Activated B cell treated with CpG ODN at 0.5 μM for 24 hours (primary cell): ENCODE results near the gene MAP1B. TPM values are rescaled to one million over a fixed set of nuclear protein-coding genes. Genes with fewer than 3 reads are reported as not detected.

Experiments used
- ATAC-seq: fragments of 200-7000 bp; cut with Tn5 transposase; one replicate; pipeline ENCODE4 v1.10.0; 2021; ENCODE audit warnings: low read depth, mild to moderate bottlenecking, moderate library complexity
- CTCF ChIA-PET: fragments of 350-600 bp; sonication (Branson Sonifier 250); formaldehyde crosslinking; loops from one replicate; lab custom pipeline; 2021; ENCODE audit warnings: antibody characterized with exemption; lab: Charles Lee
- POLR2A ChIA-PET: fragments of 350-600 bp; sonication (Branson Sonifier 250); formaldehyde crosslinking; loops from one replicate; lab custom pipeline; 2021; ENCODE audit warnings: antibody characterized with exemption; lab: Charles Lee
- DNase-seq: peaks from one replicate; pipeline ENCODE4 v3.0.0; 2022
- H3K27ac Mint-ChIP-seq: one replicate; pipeline ENCODE4 v1.8.0; 2020; ENCODE audit warnings: mixed read lengths
- H3K27me3 Mint-ChIP-seq: one replicate; pipeline ENCODE4 v1.8.0; 2021; ENCODE audit warnings: mixed read lengths
- H3K36me3 Mint-ChIP-seq: one replicate; pipeline ENCODE4 v1.8.0; 2021; ENCODE audit warnings: low read depth, mixed read lengths
- H3K4me1 Mint-ChIP-seq: one replicate; pipeline ENCODE4 v1.8.0; 2021; ENCODE audit warnings: mixed read lengths
- H3K4me3 Mint-ChIP-seq: one replicate; pipeline ENCODE4 v1.8.0; 2020; ENCODE audit warnings: mild to moderate bottlenecking, mixed read lengths
- H3K9me3 Mint-ChIP-seq: one replicate; pipeline ENCODE4 v1.8.0; 2020; ENCODE audit warnings: mixed read lengths
- intact Hi-C: fragments of 100-400 bp; cut with micrococcal nuclease; formaldehyde crosslinking; loops from one replicate; pipeline ENCODE4 v1.15.1; 2024
- total RNA-seq: library from RNA; stranded (reverse); gene quantifications from 2 replicates; pipeline ENCODE4 v1.2.3, GENCODE V29; 2022
- TF ChIP-seq, protein P1 (sequence below): fragments of 200-600 bp; IDR thresholded peaks from one replicate; pipeline ENCODE4 v1.8.0; 2022; ENCODE audit warnings: antibody characterized with exemption, mild to moderate bottlenecking

The MAP1B gene
- total RNA-seq, 1 donor from 2014 or later, result 0.09 TPM

DNA sequence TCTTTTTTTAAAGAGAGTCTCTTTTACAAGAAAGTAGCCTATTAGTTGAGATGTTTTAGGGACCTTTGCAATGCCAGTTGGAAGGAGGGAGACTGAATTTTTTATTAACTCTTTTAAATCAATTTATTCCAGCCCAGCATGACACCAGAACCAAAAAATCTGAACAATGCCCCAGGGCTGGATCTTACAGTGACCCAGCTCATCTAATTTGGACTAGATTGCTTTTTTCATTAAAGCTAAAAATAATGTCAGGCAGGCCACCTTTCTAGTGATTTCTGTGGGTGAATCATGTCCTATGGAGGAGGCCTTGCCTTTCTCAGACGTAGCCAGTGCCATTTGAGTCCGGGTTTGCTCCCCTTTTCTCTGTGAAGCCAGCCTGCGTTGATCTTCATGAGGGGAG lies 38.8 kb downstream of the MAP1B start:
- Mint-ChIP-seq H3K27me3 (peaks cover 6% of the 10 kb centered on the region), H3K4me3 (no peak overlapping the region), H3K36me3 (no peaks in the 10 kb centered on the region), H3K27ac (no peak overlapping the region), H3K4me1 (no peaks in the 10 kb centered on the region), H3K9me3 (no peaks in the 10 kb centered on the region)
- POLR2A ChIA-PET, result no interaction called here
- DNase-seq (no peak), ATAC-seq (no peak)
- TF ChIP-seq, protein P1, sequence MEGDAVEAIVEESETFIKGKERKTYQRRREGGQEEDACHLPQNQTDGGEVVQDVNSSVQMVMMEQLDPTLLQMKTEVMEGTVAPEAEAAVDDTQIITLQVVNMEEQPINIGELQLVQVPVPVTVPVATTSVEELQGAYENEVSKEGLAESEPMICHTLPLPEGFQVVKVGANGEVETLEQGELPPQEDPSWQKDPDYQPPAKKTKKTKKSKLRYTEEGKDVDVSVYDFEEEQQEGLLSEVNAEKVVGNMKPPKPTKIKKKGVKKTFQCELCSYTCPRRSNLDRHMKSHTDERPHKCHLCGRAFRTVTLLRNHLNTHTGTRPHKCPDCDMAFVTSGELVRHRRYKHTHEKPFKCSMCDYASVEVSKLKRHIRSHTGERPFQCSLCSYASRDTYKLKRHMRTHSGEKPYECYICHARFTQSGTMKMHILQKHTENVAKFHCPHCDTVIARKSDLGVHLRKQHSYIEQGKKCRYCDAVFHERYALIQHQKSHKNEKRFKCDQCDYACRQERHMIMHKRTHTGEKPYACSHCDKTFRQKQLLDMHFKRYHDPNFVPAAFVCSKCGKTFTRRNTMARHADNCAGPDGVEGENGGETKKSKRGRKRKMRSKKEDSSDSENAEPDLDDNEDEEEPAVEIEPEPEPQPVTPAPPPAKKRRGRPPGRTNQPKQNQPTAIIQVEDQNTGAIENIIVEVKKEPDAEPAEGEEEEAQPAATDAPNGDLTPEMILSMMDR, result no peak
- intact Hi-C loops, result no loop called here
- CTCF ChIA-PET, result interaction anchor here (1.1 kb wide), 1 partner anchor 163 kb away, joined by 3 read pairs; no protein-coding TSS in a partner anchor

DNA sequence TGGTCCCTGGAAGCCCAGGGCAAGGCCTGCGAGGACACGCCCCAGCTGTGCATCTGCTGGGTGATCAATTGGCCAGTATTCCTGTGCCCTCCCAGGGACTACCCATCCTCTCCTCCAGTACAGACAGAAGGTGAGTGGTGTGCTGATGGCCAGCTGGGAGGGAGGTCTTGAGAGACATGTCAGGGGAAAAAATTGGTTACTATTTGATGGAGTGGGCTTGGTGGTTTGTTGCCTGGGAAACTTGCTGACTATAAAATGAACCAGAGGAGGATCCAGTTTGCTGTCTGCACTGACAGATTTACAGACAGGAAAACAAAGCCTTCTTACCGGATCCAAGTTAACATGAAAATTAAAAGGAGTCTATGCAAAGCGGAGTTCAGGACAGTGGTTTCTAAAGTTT lies 40.3 kb downstream of the MAP1B start:
- Mint-ChIP-seq H3K36me3 (no peaks in the 10 kb centered on the region), H3K4me1 (no peaks in the 10 kb centered on the region), H3K4me3 (no peak overlapping the region), H3K27ac (no peak overlapping the region), H3K27me3 (peaks cover 3% of the 10 kb centered on the region), H3K9me3 (no peaks in the 10 kb centered on the region)
- TF ChIP-seq, protein P1, result no peak
- intact Hi-C loops, result no loop called here
- DNase-seq (no peak), ATAC-seq (no peak)
- CTCF ChIA-PET, result no interaction called here
- POLR2A ChIA-PET, result no interaction called here

DNA sequence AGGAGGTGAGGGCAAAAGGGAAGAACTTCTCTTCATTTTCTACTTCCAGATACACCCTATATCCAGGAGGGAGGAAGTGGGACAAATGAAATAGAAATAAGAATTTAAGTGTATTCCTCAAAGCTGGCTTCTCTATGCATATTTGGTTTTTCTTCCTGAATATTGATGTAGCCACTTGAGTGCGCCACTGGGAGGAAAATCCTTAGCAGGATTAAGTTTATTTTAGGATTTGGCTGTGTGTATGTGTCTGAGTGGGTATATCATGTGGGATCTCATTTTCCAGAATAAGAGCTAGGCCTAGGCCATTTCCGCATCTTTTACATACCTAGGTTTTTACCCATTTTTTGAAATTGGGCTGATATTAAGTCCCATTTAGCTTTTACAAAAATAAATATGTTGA lies 42.5 kb downstream of the MAP1B start:
- Mint-ChIP-seq H3K4me1 (no peaks in the 10 kb centered on the region), H3K4me3 (no peak overlapping the region), H3K27ac (no peak overlapping the region), H3K9me3 (no peaks in the 10 kb centered on the region), H3K36me3 (no peaks in the 10 kb centered on the region), H3K27me3 (peaks cover 3% of the 10 kb centered on the region)
- TF ChIP-seq, protein P1, result no peak
- DNase-seq (no peak), ATAC-seq (no peak)
- intact Hi-C loops, result no loop called here
- POLR2A ChIA-PET, result no interaction called here
- CTCF ChIA-PET, result no interaction called here

DNA sequence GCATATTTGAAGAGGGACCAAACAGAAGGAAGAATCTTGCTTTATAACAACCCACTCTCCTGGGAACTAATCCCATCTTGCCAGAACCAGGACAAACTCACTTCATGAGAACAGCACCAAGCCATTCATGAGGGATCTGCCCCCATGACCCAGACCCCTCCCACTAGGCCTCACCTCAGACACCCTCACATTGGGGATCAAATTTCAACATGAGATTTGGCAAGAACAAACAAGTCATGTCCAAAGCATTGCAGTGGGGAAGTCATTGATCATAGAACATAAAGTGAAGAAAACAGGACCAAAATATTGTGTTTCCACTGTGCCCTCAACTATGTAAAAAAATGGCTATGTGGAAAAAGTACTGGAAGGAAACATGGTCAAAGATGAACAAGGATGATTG lies 43.9 kb downstream of the MAP1B start:
- H3K36me3 Mint-ChIP-seq, result no peaks in the 10 kb centered on the region
- TF ChIP-seq, protein P1, result no peak
- H3K9me3 Mint-ChIP-seq, result no peaks in the 10 kb centered on the region
- peaks cover 3% of the 10 kb centered on the region for H3K27me3 Mint-ChIP-seq
- ChIA-PET POLR2A (no interaction called here), CTCF (no interaction called here)
- H3K4me3 Mint-ChIP-seq, result no peak overlapping the region
- H3K27ac Mint-ChIP-seq, result no peak overlapping the region
- DNase-seq (no peak), ATAC-seq (no peak)
- intact Hi-C loops, result no loop called here
- no peaks in the 10 kb centered on the region for H3K4me1 Mint-ChIP-seq

DNA sequence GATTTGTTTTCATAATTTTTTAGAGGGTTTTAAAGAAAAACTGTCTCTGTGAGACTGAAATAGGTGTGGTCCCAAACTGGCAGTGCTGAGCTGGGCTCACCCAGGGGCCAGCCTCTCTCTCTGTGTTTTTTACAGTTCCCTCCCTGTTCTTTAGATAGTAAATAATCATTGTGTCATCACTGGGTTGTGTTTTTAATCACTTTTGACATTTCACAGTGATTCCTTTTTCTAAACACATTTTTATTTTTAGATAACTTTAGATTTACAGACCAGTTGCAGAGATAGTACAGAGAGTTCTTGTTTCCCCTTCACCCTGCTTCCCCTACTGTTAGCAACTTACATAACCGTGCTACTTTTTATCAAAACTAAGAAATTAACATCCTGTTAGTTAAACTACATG lies 44.4 kb downstream of the MAP1B start:
- no peaks in the 10 kb centered on the region for H3K4me1 Mint-ChIP-seq
- peaks cover 3% of the 10 kb centered on the region for H3K27me3 Mint-ChIP-seq
- ChIA-PET POLR2A (no interaction called here), CTCF (no interaction called here)
- DNase-seq (no peak), ATAC-seq (no peak)
- no peaks in the 10 kb centered on the region for H3K36me3 Mint-ChIP-seq
- H3K9me3 Mint-ChIP-seq, result no peaks in the 10 kb centered on the region
- intact Hi-C loops, result no loop called here
- TF ChIP-seq, protein P1, result no peak
- no peak overlapping the region for H3K27ac Mint-ChIP-seq
- no peak overlapping the region for H3K4me3 Mint-ChIP-seq
